Ovary (tissue), 9 donors: ENCODE results near the gene NPHP1. TPM values are rescaled to one million over a fixed set of nuclear protein-coding genes. Genes with fewer than 3 reads are reported as not detected.
"Not testable (repeated sequence)": the region's sequence is repeated elsewhere in the genome, so short reads cannot be mapped to it uniquely, and the experiment has no call there.

Experiments used
- DNase-seq, 5 donors: peaks; one replicate each; pipeline ENCODE4 v3.0.0-alpha.2; 2019 to 2020
- H3K27ac ChIP-seq, 2 donors: fragments of 200-600 bp; one replicate each; pipeline versions ENCODE4 v1.5.1 to v1.8.0; 2019 to 2022
- H3K27me3 ChIP-seq: fragments of 200-600 bp; one replicate; pipeline ENCODE4 v1.8.0; 2022
- H3K36me3 ChIP-seq: fragments of 200-600 bp; sonication (generic); one replicate; pipeline ENCODE4 v1.5.1; 2019
- H3K4me1 ChIP-seq: one replicate; pipeline ENCODE4 v1.8.1; 2013; ENCODE audit warnings: mild to moderate bottlenecking, moderate library complexity; ENCODE audit not compliant: insufficient read depth
- H3K4me3 ChIP-seq: fragments of 200-600 bp; sonication (generic); one replicate; pipeline ENCODE4 v1.5.1; 2017
- H3K9me3 ChIP-seq, 2 donors: fragments of 200-600 bp in 1 of 2; sonication (generic) in 1 of 2; one replicate each; pipeline versions ENCODE4 v1.5.1 to v1.8.1; 2013 to 2019; ENCODE audit warnings: mild to moderate bottlenecking in 1 of 2, moderate library complexity in 1 of 2
- CTCF ChIP-seq, 3 donors: fragments of 450-650 bp in 2 of 3; fragments of 200-600 bp in 1 of 3; IDR thresholded peaks; one replicate each; pipeline versions ENCODE4 v1.5.1 to v1.8.0; 2016 to 2022; ENCODE audit warnings: antibody characterized with exemption in 3 of 3, mild to moderate bottlenecking in 1 of 3
- EP300 ChIP-seq: sonication (generic); formaldehyde crosslinking; IDR thresholded peaks from one replicate; pipeline ENCODE4 v1.6.1; 2017; ENCODE audit warnings: antibody characterized with exemption
- POLR2A ChIP-seq: fragments of 450-650 bp; IDR thresholded peaks from one replicate; pipeline ENCODE4 v1.6.1; 2017; ENCODE audit warnings: antibody characterized with exemption, mild to moderate bottlenecking, moderate library complexity
- WGBS, 3 donors: extraction: QIAGEN DNeasy Blood & Tissue Kit in 1 of 3; methylation state at CpG; one replicate each; pipeline versions ENCODE4 v1.1.5 to v1.1.7; 2013 to 2017; 5-methylcytosine and 5-hydroxymethylcytosine counted together
- intact Hi-C, 4 donors: fragments of 100-400 bp; cut with DNase I; formaldehyde crosslinking; loops; one replicate each; pipeline versions ENCODE4 v1.11.0 to v1.15.1; 2022 to 2023
- polyA plus RNA-seq, 2 donors: library from polyadenylated mRNA; stranded (reverse); fragments of 200-250 nt in 1 of 2; fragments of 350-450 nt in 1 of 2; fragmentation: Illumina TruSeq in 1 of 2; extraction: RNeasy Lipid Tissue Mini Kit (QIAGEN cat#74804) in 1 of 2; gene quantifications; one replicate each; pipeline ENCODE4 v1.2.3, GENCODE V29; 2013 to 2014
- total RNA-seq, 7 donors: library from RNA; depleted of rRNA in 2 of 7; stranded (reverse); fragments of >200 nt in 2 of 7; fragmentation: NEBNext Ultra II Directional in 3 of 7; extraction: Animal tissue kit (Norgen Biotek cat#: 25700) in 3 of 7; gene quantifications; one replicate each; pipeline versions ENCODE4 v1.1.0 to v1.2.4, GENCODE V29; 2016 to 2023
- donor health status: DM: no; HTN: no; CAD: no; lungs with moderate emphysema.
- donor health status: DM: no; HTN: no; CAD: no.
- donor health status: Bipolar disorder and iron deficiency.
- donor health status: DM: yes; HTN: yes; CAD: no.
- donor health status: DM: no; HTN: no; CAD: no.
- donor health status: DM: yes; HTN: yes; CAD: no.

NPHP1 gene
- total and polyA plus RNA-seq, 9 donors, result 4.2 to 21.6 (median 6.1) TPM

- DNase-seq, result no peak
- 45 to 64% (median 48%) methylated on average over 3 of the region's 3 CpGs for WGBS, 3 donors
- no peak for TF ChIP-seq CTCF (IDR thresholded peaks at IDR 0.05)
- no peak for TF ChIP-seq EP300
- TF ChIP-seq POLR2A, result no peak
Observed at GRCh38 chr2:110216199-110216598, 11.4 kb upstream of the NPHP1 start.

GRCh38 chr2:110215566-110216158 lies 10.8 kb upstream of the NPHP1 start:
- intact Hi-C loops, result no loop called here
- TF ChIP-seq POLR2A, result no peak
- no peak for TF ChIP-seq CTCF (IDR thresholded peaks at IDR 0.05)
- no peak for TF ChIP-seq EP300
- no peak for DNase-seq

More at GRCh38 chr2:110216199-110216598, 11.4 kb upstream of the NPHP1 start:
- H3K4me3 ChIP-seq, result no peak overlapping the region
- intact Hi-C loops, result no loop called here
- no peak overlapping the region for H3K27ac ChIP-seq
- H3K36me3 ChIP-seq, result no peaks in the 10 kb centered on the region
- H3K9me3 ChIP-seq, result no peaks in the 10 kb centered on the region
- H3K4me1 ChIP-seq, result no peaks in the 10 kb centered on the region
- no peaks in the 10 kb centered on the region for H3K27me3 ChIP-seq

GRCh38 chr2:110215091-110215490 lies 10.3 kb upstream of the NPHP1 start:
- Histone ChIP-seq H3K36me3 (no peaks in the 10 kb centered on the region), H3K4me1 (no peaks in the 10 kb centered on the region), H3K27me3 (no peaks in the 10 kb centered on the region), H3K9me3 (no peaks in the 10 kb centered on the region), H3K27ac (no peak overlapping the region), H3K4me3 (no peak overlapping the region)
- WGBS, 3 donors, result 57 to 61% (median 60%) methylated on average over 2 of the region's 2 CpGs
- TF ChIP-seq POLR2A (no peak), CTCF (IDR thresholded peaks at IDR 0.05) (no peak), EP300 (no peak)
- intact Hi-C loops, result no loop called here
- DNase-seq, result no peak

More at GRCh38 chr2:110215566-110216158, 10.8 kb upstream of the NPHP1 start:
- no peak overlapping the region for H3K4me3 ChIP-seq
- no peaks in the 10 kb centered on the region for H3K27me3 ChIP-seq
- no peaks in the 10 kb centered on the region for H3K9me3 ChIP-seq
- WGBS, 3 donors, result 68 to 73% (median 71%) methylated on average over 4 of the region's 4 CpGs
- no peak overlapping the region for H3K27ac ChIP-seq
- no peaks in the 10 kb centered on the region for H3K4me1 ChIP-seq
- no peaks in the 10 kb centered on the region for H3K36me3 ChIP-seq

- H3K27ac ChIP-seq, H3K4me3 ChIP-seq, H3K4me1 ChIP-seq, H3K36me3 ChIP-seq, H3K27me3 ChIP-seq, intact Hi-C loops, H3K9me3 ChIP-seq, DNase-seq: not testable (repeated sequence)
- 81 to 93% (median 90%) methylated on average over 3 of the region's 3 CpGs for WGBS, 3 donors
Observed at GRCh38 chr2:110213522-110213921, 8.7 kb upstream of the NPHP1 start.

GRCh38 chr2:110211938-110212858 lies 7.4 kb upstream of the NPHP1 start, which contains the start of gene MTLN:
Gene MTLN, minus strand, starts transcription at chr2:110212547. Its CDS starts 22 bp downstream, at chr2:110212525.
- TF ChIP-seq EP300, result no peak
- peak; percentile 31 for TF ChIP-seq POLR2A
- peak within 1 kb of the TSS; percentile 8 to 63 for H3K27ac ChIP-seq
- peak within 1 kb of the TSS; percentile 71 for H3K4me3 ChIP-seq
- H3K4me1 ChIP-seq, result no peaks in the 10 kb centered on the region
- DNase-seq, result peak; percentile 42 to 81 (median 67)
- H3K9me3 ChIP-seq, result no peaks in the 10 kb centered on the region
- WGBS, 3 donors, result 5 to 20% (median 15%) methylated on average over 54 of the region's 54 CpGs
- H3K36me3 ChIP-seq, result no peaks in the 10 kb centered on the region
- H3K27me3 ChIP-seq, result no peaks in the 10 kb centered on the region
- intact Hi-C loops, result no loop called here
